ENCODE data around the gene TIE1. TPM values are rescaled to one million over a fixed set of nuclear protein-coding genes. Genes with fewer than 3 reads are reported as not detected.

The TIE1 gene
- total RNA-seq, 1 experiment from 2014 or later: not detected

DNA sequence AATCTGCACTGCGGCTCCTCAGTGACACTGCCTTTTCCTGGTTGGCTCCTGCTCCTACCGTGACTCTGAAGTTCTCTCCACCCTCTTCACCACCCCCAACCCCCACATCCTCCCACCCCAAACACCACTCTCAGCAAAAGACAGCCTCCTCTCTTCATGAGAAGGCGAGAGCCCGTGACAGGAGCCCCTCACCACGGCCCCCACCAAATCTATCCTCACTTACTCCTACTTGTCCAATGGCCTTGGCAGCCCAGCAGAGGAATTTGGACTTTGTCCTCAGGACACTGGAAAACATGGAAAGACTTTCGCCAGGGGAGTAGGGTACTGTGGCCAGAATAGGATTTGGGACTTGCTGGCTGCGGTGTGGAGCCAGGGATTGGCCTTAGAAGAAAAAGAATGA, 24.1 kb upstream of the TIE1 start:
- CTCF ChIA-PET: no interaction called here
- Histone ChIP-seq H3K4me3 (ENCODE audit: low read depth, low read length, poor library complexity, severe bottlenecking) (no peak overlapping the region), H3K27ac (ENCODE audit: low read depth, low read length, poor library complexity, severe bottlenecking) (no peak overlapping the region), H3K36me3 (ENCODE audit: insufficient read depth, low read length, poor library complexity, severe bottlenecking) (no peaks in the 10 kb centered on the region), H3K4me1 (ENCODE audit: insufficient read depth, low read length, poor library complexity, severe bottlenecking) (peaks cover 10% of the 10 kb centered on the region), H3K27me3 (replicated peaks; ENCODE audit: insufficient read depth, low read depth, low read length, poor library complexity) (no peaks in the 10 kb centered on the region), H3K9me3 (ENCODE audit: low read depth, low read length, poor library complexity, severe bottlenecking) (no peaks in the 10 kb centered on the region)
- TF ChIP-seq CTCF (conservative IDR thresholded peaks at IDR 0.05; ENCODE audit: low read depth, low read length) (no peak), EZH2 (IDR thresholded peaks at IDR 0.05; ENCODE audit: borderline replicate concordance, low read depth, low read length, poor library complexity, severe bottlenecking) (no peak)
- DNase-seq (ENCODE audit: low spot score): no peak
- POLR2A ChIA-PET (ENCODE audit: low non-redundant PET): interaction anchor here (0.8 kb wide), 1 partner anchor 54 kb away, joined by 3 read pairs; no protein-coding TSS in a partner anchor
- no TSS peak for BruUV-seq (replicated peaks)
- intact Hi-C loops (cut with micrococcal nuclease; ENCODE audit: unreplicated experiment): no loop called here

- no TSS peak for BruUV-seq (replicated peaks)
- TF ChIP-seq EZH2 (IDR thresholded peaks at IDR 0.05; ENCODE audit: borderline replicate concordance, low read depth, low read length, poor library complexity, severe bottlenecking): no peak
- no peak for TF ChIP-seq CTCF (conservative IDR thresholded peaks at IDR 0.05; ENCODE audit: low read depth, low read length)
- peaks cover 10% of the 10 kb centered on the region for H3K4me1 ChIP-seq (ENCODE audit: insufficient read depth, low read length, poor library complexity, severe bottlenecking)
- no peaks in the 10 kb centered on the region for H3K9me3 ChIP-seq (ENCODE audit: low read depth, low read length, poor library complexity, severe bottlenecking)
- H3K27me3 ChIP-seq (replicated peaks; ENCODE audit: insufficient read depth, low read depth, low read length, poor library complexity): no peaks in the 10 kb centered on the region
- no peak for DNase-seq (ENCODE audit: low spot score)
- H3K4me3 ChIP-seq (ENCODE audit: low read depth, low read length, poor library complexity, severe bottlenecking): no peak overlapping the region
- H3K36me3 ChIP-seq (ENCODE audit: insufficient read depth, low read length, poor library complexity, severe bottlenecking): no peaks in the 10 kb centered on the region
- CTCF ChIA-PET: no interaction called here
- POLR2A ChIA-PET (ENCODE audit: low non-redundant PET): interaction anchor here (0.8 kb wide), 1 partner anchor 55 kb away, joined by 3 read pairs; no protein-coding TSS in a partner anchor
- intact Hi-C loops (cut with micrococcal nuclease; ENCODE audit: unreplicated experiment): no loop called here
- no peak overlapping the region for H3K27ac ChIP-seq (ENCODE audit: low read depth, low read length, poor library complexity, severe bottlenecking)
Observed at GRCh38 chr1:43277116-43277876, 23.5 kb upstream of the TIE1 start.

DNA sequence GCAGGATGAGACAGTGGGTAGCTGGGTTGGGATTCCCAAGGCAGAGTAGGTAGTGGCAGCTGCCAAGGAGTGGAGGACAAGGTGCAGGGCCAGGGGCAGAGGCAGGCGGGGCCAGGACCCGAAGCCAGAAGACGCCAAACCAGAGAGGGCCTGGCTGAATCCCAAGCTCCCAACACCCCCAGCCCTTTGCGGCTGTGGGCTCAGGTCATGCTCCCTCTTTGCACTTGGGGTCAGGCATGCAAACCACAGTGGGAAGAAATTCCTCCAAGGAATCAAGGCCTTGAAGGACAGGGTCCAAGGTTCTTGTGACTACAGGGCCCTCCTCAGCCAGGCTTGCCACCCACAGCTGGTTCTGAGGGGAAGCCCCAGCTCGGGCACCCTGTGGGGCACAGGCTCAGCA, 21.6 kb upstream of the TIE1 start:
- CTCF ChIA-PET: no interaction called here

More for the DNA sequence above, 21.6 kb upstream of the TIE1 start:
- H3K4me3 ChIP-seq (ENCODE audit: low read depth, low read length, poor library complexity, severe bottlenecking): no peak overlapping the region
- no peak for DNase-seq (ENCODE audit: low spot score)
- TF ChIP-seq CTCF (conservative IDR thresholded peaks at IDR 0.05; ENCODE audit: low read depth, low read length) (no peak), EZH2 (IDR thresholded peaks at IDR 0.05; ENCODE audit: borderline replicate concordance, low read depth, low read length, poor library complexity, severe bottlenecking) (no peak)
- intact Hi-C loops (cut with micrococcal nuclease; ENCODE audit: unreplicated experiment): no loop called here
- no TSS peak for BruUV-seq (replicated peaks)
- no peaks in the 10 kb centered on the region for H3K36me3 ChIP-seq (ENCODE audit: insufficient read depth, low read length, poor library complexity, severe bottlenecking)
- H3K27me3 ChIP-seq (replicated peaks; ENCODE audit: insufficient read depth, low read depth, low read length, poor library complexity): no peaks in the 10 kb centered on the region
- peaks cover 7% of the 10 kb centered on the region for H3K4me1 ChIP-seq (ENCODE audit: insufficient read depth, low read length, poor library complexity, severe bottlenecking)
- no peak overlapping the region for H3K27ac ChIP-seq (ENCODE audit: low read depth, low read length, poor library complexity, severe bottlenecking)
- no peaks in the 10 kb centered on the region for H3K9me3 ChIP-seq (ENCODE audit: low read depth, low read length, poor library complexity, severe bottlenecking)
- POLR2A ChIA-PET (ENCODE audit: low non-redundant PET): no interaction called here
